Brain microvascular endothelial cell (primary cell): ENCODE results near the gene IL17RE.
A peak's percentile ranks its signal among the peaks of the same experiment; 100 is the strongest.
"Not testable (repeated sequence)": the region's sequence is repeated elsewhere in the genome, so short reads cannot be mapped to it uniquely, and the experiment has no call there.

Experiments used
- DNase-seq: peaks from one replicate; pipeline ENCODE4 v3.0.0-alpha.2; 2020
- H3K27ac ChIP-seq: fragments of 250-450 bp; sonication (Bioruptor Pico); 2 replicates; pipeline ENCODE4 v1.5.1; 2020; ENCODE audit warnings: mild to moderate bottlenecking, moderate library complexity
- H3K27me3 ChIP-seq: fragments of 250-450 bp; sonication (Bioruptor Pico); replicated peaks from 2 replicates; pipeline ENCODE4 v1.5.1; 2020; ENCODE audit warnings: mild to moderate bottlenecking
- H3K36me3 ChIP-seq: fragments of 250-450 bp; sonication (Bioruptor Pico); replicated peaks from 2 replicates; pipeline ENCODE4 v1.5.1; 2020; ENCODE audit warnings: mild to moderate bottlenecking
- H3K4me3 ChIP-seq: 2 replicates; pipeline ENCODE4 v1.5.1; 2011; ENCODE audit warnings: low read depth, mild to moderate bottlenecking, control low read depth, low read length, moderate library complexity
- in situ Hi-C: cut with HindIII; loops from 2 replicates; pipeline ENCODE4 v1.10.0; 2017; ENCODE audit warnings: low sequenced_read_pairs, low pct_ligation_motif_present
- TF ChIP-seq, protein P1 (sequence below): IDR thresholded peaks from 2 replicates; pipeline ENCODE4 v1.5.1; 2011; ENCODE audit warnings: low read depth, mild to moderate bottlenecking, moderate library complexity, low read length, control low read depth, inconsistent platforms; ENCODE audit errors: missing control alignments

IL17RE gene

DNA sequence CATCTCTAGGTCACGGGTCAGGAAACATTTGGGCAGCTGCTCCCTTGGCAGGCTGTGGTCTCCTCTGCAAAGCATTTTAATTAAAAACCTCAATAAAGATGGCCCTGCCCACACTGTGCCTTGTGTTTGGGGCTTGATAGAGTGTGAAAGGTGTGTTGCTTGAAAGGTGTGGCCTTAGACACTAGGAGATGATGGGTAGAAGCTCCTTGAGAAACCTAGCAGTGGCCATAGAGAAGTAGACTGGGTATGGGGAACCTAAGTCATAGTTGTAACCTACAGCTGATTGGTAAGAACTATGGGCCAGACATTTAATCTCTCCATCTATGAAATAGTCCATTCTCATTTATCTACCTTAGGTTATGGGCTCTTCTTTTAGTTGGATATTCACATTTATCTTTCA, 8.9 kb upstream of the IL17RE start:
- in situ Hi-C loops, result no loop called here

DNA sequence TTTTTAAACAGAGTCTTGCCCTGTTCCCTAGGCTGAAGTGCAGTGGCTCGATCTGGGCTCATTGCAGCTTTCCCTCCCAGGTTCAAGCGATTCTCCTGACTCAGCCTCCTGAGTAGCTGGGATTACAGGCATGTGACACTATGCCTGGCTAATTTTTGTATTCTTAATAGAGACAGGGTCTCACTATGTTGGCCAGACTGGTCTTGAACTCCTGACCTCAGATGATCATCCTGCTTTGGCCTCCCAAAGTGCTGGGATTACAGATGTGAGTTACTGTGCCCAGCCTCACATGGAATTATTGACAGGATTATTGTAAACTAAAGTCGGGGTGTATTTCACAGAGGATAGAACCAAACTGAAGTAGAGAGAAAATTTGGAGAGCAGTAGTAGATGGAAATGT, 6.9 kb upstream of the IL17RE start:
- H3K36me3 ChIP-seq, result peaks cover 10% of the 10 kb centered on the region
- DNase-seq, H3K27ac ChIP-seq, H3K4me3 ChIP-seq, in situ Hi-C loops, H3K27me3 ChIP-seq: not testable (repeated sequence)

More for the DNA sequence above, 8.9 kb upstream of the IL17RE start:
- no peak overlapping the region for H3K4me3 ChIP-seq
- TF ChIP-seq, protein P1, sequence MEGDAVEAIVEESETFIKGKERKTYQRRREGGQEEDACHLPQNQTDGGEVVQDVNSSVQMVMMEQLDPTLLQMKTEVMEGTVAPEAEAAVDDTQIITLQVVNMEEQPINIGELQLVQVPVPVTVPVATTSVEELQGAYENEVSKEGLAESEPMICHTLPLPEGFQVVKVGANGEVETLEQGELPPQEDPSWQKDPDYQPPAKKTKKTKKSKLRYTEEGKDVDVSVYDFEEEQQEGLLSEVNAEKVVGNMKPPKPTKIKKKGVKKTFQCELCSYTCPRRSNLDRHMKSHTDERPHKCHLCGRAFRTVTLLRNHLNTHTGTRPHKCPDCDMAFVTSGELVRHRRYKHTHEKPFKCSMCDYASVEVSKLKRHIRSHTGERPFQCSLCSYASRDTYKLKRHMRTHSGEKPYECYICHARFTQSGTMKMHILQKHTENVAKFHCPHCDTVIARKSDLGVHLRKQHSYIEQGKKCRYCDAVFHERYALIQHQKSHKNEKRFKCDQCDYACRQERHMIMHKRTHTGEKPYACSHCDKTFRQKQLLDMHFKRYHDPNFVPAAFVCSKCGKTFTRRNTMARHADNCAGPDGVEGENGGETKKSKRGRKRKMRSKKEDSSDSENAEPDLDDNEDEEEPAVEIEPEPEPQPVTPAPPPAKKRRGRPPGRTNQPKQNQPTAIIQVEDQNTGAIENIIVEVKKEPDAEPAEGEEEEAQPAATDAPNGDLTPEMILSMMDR, result no peak
- DNase-seq, result no peak
- H3K36me3 ChIP-seq, result peaks cover 13% of the 10 kb centered on the region
- H3K27ac ChIP-seq, result peak overlapping the region; percentile 8
- no peaks in the 10 kb centered on the region for H3K27me3 ChIP-seq

DNA sequence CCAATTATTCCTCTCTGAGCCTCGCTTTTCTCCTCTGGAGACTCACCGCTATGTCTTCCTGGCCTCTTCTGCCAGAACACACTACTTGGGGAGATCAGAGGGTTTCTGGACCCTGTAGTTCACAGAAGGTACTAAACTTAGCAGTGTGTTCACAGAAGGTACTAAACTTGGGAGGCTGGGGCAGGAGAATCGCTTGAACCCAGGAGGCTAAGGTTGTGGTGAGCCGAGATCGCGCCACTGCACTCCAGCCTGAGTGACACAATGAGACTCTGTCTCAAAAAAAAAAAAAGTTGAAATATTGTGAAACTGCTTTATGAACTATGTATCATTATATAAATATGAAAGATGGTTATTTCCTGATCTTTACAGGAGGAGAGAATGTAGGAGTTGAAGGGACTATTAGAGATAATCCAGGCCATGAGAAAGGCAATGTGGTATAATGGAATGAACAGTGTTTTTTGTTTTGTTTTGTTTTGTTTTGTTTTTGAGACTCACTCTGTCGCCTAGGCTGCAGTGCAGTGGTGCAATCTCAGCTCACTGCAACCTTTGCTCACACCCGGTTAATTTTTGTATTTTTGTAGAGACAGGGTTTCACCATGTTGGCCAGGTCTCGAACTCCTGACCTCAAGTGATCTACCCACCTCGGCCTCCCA, 5.8 kb upstream of the IL17RE start:
- H3K4me3 ChIP-seq, H3K27me3 ChIP-seq, in situ Hi-C loops: not testable (repeated sequence)
- DNase-seq, result peak; percentile 49
- Histone ChIP-seq H3K27ac (peak overlapping the region; percentile 50), H3K36me3 (peaks cover 10% of the 10 kb centered on the region)

DNA sequence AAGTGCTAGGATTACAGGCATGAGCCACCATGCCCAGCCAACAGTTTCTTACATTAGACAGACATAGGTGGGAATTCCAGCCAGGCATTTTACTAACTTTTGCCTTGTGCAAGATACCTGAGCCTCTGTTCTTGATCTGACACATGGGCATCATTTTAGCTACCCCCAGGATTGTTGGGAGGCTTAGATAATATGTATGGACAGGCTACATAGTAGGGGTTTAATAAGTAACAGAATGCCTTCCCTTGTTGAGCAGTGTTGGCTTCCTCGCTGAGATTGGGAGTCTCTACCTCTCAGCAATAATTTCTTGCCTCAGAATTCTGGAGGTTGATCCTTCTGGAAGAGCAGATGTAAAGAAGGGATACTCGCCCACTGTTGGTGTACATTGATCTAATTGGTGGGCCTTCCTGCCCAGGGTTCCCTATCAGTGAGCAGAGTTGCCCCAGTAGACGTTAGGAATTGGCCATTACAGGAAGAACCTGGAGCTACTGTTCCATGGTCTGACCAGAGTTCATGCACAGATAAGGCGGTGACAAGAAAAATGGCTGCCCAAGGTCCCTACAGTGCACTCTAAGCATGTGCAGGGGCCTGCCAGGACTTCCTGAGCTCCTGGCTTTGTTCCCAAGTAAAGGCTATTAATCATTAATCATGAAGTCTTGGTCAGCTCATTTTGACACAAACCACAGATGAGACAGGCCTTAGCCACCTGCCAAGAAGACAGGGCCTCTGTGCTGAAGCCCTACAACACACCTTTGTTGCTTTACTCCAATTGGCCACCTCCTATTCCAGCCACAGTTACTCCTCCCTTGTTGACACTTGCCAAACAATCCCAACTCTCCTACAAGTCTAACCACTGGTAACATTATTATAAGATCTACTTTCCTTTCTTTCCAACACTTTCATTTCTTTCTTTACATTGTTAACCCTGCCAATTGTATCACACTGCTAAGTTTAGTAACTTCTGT, 5.0 kb upstream of the IL17RE start:
- Histone ChIP-seq H3K27me3 (no peaks in the 10 kb centered on the region), H3K36me3 (peaks cover 10% of the 10 kb centered on the region), H3K4me3 (no peak overlapping the region), H3K27ac (peak overlapping the region; percentile 50)
- in situ Hi-C loops, result no loop called here
- no peak for DNase-seq
- TF ChIP-seq, protein P1, result no peak

DNA sequence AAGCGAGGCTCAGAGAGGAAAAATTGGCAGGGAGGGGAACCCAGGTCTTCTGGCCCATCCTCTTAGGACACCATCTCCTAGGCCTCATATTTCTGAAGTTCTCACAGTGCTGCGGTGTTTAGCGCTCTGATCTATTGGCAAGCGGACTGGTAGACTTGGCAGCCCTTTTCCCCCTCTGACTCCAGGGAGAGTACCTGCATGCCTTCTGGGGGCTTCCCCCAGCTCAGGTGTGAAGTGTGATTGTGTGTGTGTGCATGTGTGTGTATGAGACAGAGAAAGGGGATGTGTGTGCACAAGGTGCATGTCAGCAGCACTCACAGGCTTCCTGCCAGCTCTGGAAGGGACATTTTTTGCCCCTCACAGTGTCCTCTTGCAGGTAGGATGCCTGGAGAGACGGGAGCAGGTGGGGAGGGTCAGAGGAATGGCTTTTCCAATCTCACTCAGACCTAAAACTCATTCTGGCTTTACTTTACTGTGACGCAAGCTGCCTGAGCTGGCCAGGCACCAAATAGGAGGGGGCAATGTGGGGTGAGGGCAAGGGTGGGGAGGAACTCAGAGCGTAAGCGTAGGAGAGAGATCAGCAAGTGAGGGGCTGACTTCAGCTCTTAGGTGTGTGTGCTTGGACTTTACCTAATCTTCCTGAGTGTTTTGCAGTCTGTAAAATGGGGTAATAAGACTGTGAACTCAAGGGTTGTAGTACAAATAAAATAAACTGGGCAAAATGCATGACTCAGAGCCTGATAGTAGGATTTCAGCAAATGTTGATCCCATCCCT, 4.0 kb upstream of the IL17RE start:
- no peak for DNase-seq
- in situ Hi-C loops, result no loop called here

DNA sequence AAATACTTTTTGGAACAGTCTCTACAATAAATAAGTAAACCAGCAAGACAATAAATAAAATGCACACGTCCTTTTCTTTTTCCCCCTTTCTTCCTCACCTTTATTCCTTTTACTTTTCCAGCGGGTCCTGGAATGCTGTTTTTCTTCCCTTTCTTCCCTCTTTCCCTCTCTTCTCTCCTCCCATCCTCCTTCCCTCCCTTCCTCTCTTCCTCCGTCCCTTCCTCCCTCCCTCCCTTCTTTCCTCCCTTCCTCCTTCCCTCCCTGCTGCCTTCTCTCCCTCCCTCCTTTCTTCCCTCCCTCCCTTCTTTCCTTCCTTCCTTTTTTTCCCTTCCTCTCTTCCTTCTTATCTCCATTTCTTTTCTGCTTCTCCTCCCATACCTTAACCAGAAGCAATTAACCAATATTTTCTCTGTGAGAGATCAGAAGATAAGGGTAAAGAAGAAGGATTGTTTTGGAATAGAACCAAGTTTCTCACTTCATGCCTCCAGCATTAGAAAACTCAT, 3.3 kb upstream of the IL17RE start:
- Histone ChIP-seq H3K27me3 (no peaks in the 10 kb centered on the region), H3K4me3 (no peak overlapping the region), H3K27ac (no peak overlapping the region), H3K36me3 (no peaks in the 10 kb centered on the region)
- in situ Hi-C loops, result no loop called here
- no peak for DNase-seq
- TF ChIP-seq, protein P1, result no peak

More for the DNA sequence above, 4.0 kb upstream of the IL17RE start:
- peaks cover 1% of the 10 kb centered on the region for H3K36me3 ChIP-seq
- TF ChIP-seq, protein P1, result no peak
- no peak overlapping the region for H3K27ac ChIP-seq
- no peaks in the 10 kb centered on the region for H3K27me3 ChIP-seq
- H3K4me3 ChIP-seq, result no peak overlapping the region

DNA sequence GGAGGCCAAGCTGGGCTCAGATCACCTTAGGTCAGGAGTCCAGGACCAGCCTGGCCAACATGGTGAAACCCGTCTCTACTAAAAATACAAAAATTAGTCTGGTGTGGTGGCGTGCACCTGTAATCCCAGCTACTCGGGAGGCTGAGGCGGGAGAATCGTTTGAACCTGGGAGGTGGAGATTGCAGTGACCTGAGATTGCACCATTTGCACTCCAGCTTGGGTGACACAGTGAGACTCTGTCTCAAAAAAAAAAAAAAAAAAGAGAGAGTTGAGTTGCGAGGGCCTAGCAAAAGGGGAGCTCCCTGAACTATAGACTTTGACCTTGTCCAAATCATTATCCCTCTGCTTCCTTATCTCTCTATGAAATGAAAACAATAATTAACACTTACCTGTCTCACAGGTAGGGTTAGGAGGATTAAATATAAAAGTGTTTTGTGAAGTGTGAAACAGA, 1.7 kb upstream of the IL17RE start:
- in situ Hi-C loops, H3K36me3 ChIP-seq, H3K27me3 ChIP-seq, DNase-seq, H3K27ac ChIP-seq, H3K4me3 ChIP-seq: not testable (repeated sequence)
